IMR-90 (cell line): ENCODE data around the gene PLD6. TPM values are rescaled to one million over a fixed set of nuclear protein-coding genes. Genes with fewer than 3 reads are reported as not detected.

ENCODE experiments used
- ATAC-seq: fragments of 200-7000 bp; cut with Tn5 transposase; 2 replicates; pipeline ENCODE4 v1.9.1; 2020; ENCODE audit warnings: low read depth, mild to moderate bottlenecking, moderate library complexity
- BruUV-seq: library from RNA; stranded (reverse); fragments of 400-500 nt; replicated peaks from 2 replicates; lab custom pipeline; 2021; lab: Mats Ljungman, UMichigan
- CTCF ChIA-PET: fragments of 300-600 bp; formaldehyde crosslinking; extraction: SDS; loops from one replicate; lab custom pipeline; 2021; ENCODE audit warnings: antibody characterized with exemption; lab: Yijun Ruan, JAX
- POLR2A ChIA-PET: fragments of 300-600 bp; sonication (Branson Sonifier 250); formaldehyde crosslinking; loops from one replicate; lab custom pipeline; 2022; ENCODE audit warnings: antibody characterized with exemption; ENCODE audit not compliant: unreplicated experiment; lab: Charles Lee
- DNase-seq: peaks from one replicate; pipeline ENCODE4 v3.0.0; 2013
- H2AFZ ChIP-seq: replicated peaks from 2 replicates; pipeline ENCODE3; 2013; ENCODE audit warnings: low read length, mild to moderate bottlenecking; ENCODE audit not compliant: poor library complexity
- H2AK5ac ChIP-seq: 2 replicates; pipeline ENCODE4 v1.6.1; 2013; ENCODE audit warnings: low read depth, low read length, inconsistent platforms
- H2AK9ac ChIP-seq: replicated peaks from 2 replicates; pipeline ENCODE3; 2013; ENCODE audit warnings: mild to moderate bottlenecking, low read depth, low read length, moderate library complexity; ENCODE audit not compliant: poor library complexity
- H2BK120ac ChIP-seq: 2 replicates; pipeline ENCODE4 v1.6.1; 2013; ENCODE audit warnings: low read depth, low read length, inconsistent platforms
- H2BK15ac ChIP-seq: 3 replicates; pipeline ENCODE4 v1.6.1; 2013; ENCODE audit warnings: low read depth, low read length, inconsistent platforms
- H2BK20ac ChIP-seq: 2 replicates; pipeline ENCODE4 v1.6.1; 2013; ENCODE audit warnings: low read depth, mild to moderate bottlenecking, inconsistent platforms, low read length, moderate library complexity
- H2BK5ac ChIP-seq: 2 replicates; pipeline ENCODE4 v1.6.1; 2013; ENCODE audit warnings: mild to moderate bottlenecking, low read depth, low read length, inconsistent platforms; ENCODE audit not compliant: poor library complexity, severe bottlenecking
- H3K14ac ChIP-seq: replicated peaks from 2 replicates; pipeline ENCODE4 v1.6.1; 2013; ENCODE audit warnings: low read depth, low read length, inconsistent platforms
- H3K18ac ChIP-seq: 2 replicates; pipeline ENCODE4 v1.6.1; 2013; ENCODE audit warnings: low read depth, low read length, control low read depth
- H3K23ac ChIP-seq: 2 replicates; pipeline ENCODE4 v1.6.1; 2013; ENCODE audit warnings: low read depth, low read length, inconsistent platforms
- H3K27ac ChIP-seq: 2 replicates; pipeline ENCODE4 v1.5.1; 2013; ENCODE audit warnings: mild to moderate bottlenecking, control low read depth, low read length; ENCODE audit not compliant: insufficient read depth
- H3K27me3 ChIP-seq: 2 replicates; pipeline ENCODE4 v1.6.1; 2013; ENCODE audit warnings: low read length; ENCODE audit not compliant: control insufficient read depth, insufficient read depth
- H3K36me3 ChIP-seq: 2 replicates; pipeline ENCODE4 v1.6.1; 2013; ENCODE audit warnings: low read length, mixed read lengths; ENCODE audit not compliant: control insufficient read depth, insufficient read depth
- H3K4ac ChIP-seq: 2 replicates; pipeline ENCODE4 v1.6.1; 2013; ENCODE audit warnings: low read depth, low read length, inconsistent platforms
- H3K4me1 ChIP-seq: 2 replicates; pipeline ENCODE4 v1.6.1; 2013; ENCODE audit warnings: low read length, mixed read lengths; ENCODE audit not compliant: control insufficient read depth, insufficient read depth
- H3K4me2 ChIP-seq: 2 replicates; pipeline ENCODE4 v1.6.1; 2013; ENCODE audit warnings: low read depth, mild to moderate bottlenecking, control low read depth, low read length, moderate library complexity
- H3K4me3 ChIP-seq: 2 replicates; pipeline ENCODE4 v1.5.1; 2013; ENCODE audit warnings: low read depth, mild to moderate bottlenecking, control low read depth, low read length, moderate library complexity; ENCODE audit not compliant: insufficient read depth
- H3K56ac ChIP-seq: 2 replicates; pipeline ENCODE4 v1.6.1; 2013; ENCODE audit warnings: low read length, inconsistent platforms; ENCODE audit not compliant: insufficient read depth; ENCODE audit errors: extremely low read depth
- H3K79me1 ChIP-seq, 2 experiments: 2 replicates each; pipeline ENCODE4 v1.6.1; 2013; ENCODE audit warnings: low read length in 2 of 2, inconsistent platforms in 1 of 2, low read depth in 1 of 2
- H3K9ac ChIP-seq: 2 replicates; pipeline ENCODE4 v1.6.1; 2013; ENCODE audit warnings: low read depth, low read length, control low read depth
- H3K9me1 ChIP-seq: 2 replicates; pipeline ENCODE4 v1.6.1; 2013; ENCODE audit warnings: low read length, inconsistent platforms; ENCODE audit not compliant: insufficient read depth
- H3K9me3 ChIP-seq: 2 replicates; pipeline ENCODE4 v1.6.1; 2013; ENCODE audit warnings: low read length; ENCODE audit not compliant: control insufficient read depth, insufficient read depth
- H4K20me1 ChIP-seq: 2 replicates; pipeline ENCODE4 v1.6.1; 2013; ENCODE audit warnings: low read length, inconsistent platforms; ENCODE audit not compliant: insufficient read depth
- H4K5ac ChIP-seq: 2 replicates; pipeline ENCODE4 v1.6.1; 2013; ENCODE audit warnings: mild to moderate bottlenecking, low read depth, low read length, control low read depth
- H4K8ac ChIP-seq, 2 experiments: 2 replicates each; pipeline ENCODE4 v1.6.1; 2013; ENCODE audit warnings: low read depth in 2 of 2, low read length in 2 of 2, control low read depth in 1 of 2, inconsistent platforms in 1 of 2
- H4K91ac ChIP-seq: 2 replicates; pipeline ENCODE4 v1.6.1; 2013; ENCODE audit warnings: low read depth, low read length, inconsistent platforms; ENCODE audit not compliant: insufficient read depth
- BHLHE40 ChIP-seq: fragments of 150-350 bp; IDR thresholded peaks from 2 replicates; pipeline ENCODE4 v1.6.1; 2016; ENCODE audit warnings: mild to moderate bottlenecking, low read depth, low read length
- CEBPB ChIP-seq: IDR thresholded peaks from 2 replicates; pipeline ENCODE4 v1.6.1; 2012; ENCODE audit warnings: low read depth, low read length, improper control_type of control experiment
- CHD1 ChIP-seq: IDR thresholded peaks from 2 replicates; pipeline ENCODE4 v1.6.1; 2012; ENCODE audit warnings: low read depth, low read length, improper control_type of control experiment
- FOS ChIP-seq: fragments of 150-350 bp; IDR thresholded peaks from 2 replicates; pipeline ENCODE4 v1.6.1; 2016; ENCODE audit warnings: low read depth, low read length
- MAFK ChIP-seq: IDR thresholded peaks from 2 replicates; pipeline ENCODE4 v1.6.1; 2012; ENCODE audit warnings: low read depth, low read length, improper control_type of control experiment
- MAZ ChIP-seq: IDR thresholded peaks from 2 replicates; pipeline ENCODE4 v1.6.1; 2012; ENCODE audit warnings: low read depth, mild to moderate bottlenecking, low read length, improper control_type of control experiment, moderate library complexity, borderline replicate concordance
- MXI1 ChIP-seq: IDR thresholded peaks from 2 replicates; pipeline ENCODE4 v1.6.1; 2012; ENCODE audit warnings: low read depth, mild to moderate bottlenecking, low read length, moderate library complexity, borderline replicate concordance
- NFE2L2 ChIP-seq: fragments of 150-350 bp; IDR thresholded peaks from 2 replicates; pipeline ENCODE4 v1.6.1; 2016; ENCODE audit warnings: low read depth, mild to moderate bottlenecking, low read length
- POLR2A ChIP-seq: IDR thresholded peaks from 2 replicates; pipeline ENCODE4 v1.6.1; 2012; ENCODE audit warnings: mild to moderate bottlenecking, low read depth, low read length
- RAD21 ChIP-seq: IDR thresholded peaks from 2 replicates; pipeline ENCODE4 v1.6.1; 2012; ENCODE audit warnings: low read length, improper control_type of control experiment
- RCOR1 ChIP-seq: IDR thresholded peaks from 2 replicates; pipeline ENCODE4 v1.6.1; 2012; ENCODE audit warnings: mild to moderate bottlenecking, low read length, improper control_type of control experiment; ENCODE audit not compliant: insufficient replicate concordance
- RFX5 ChIP-seq: IDR thresholded peaks from 2 replicates; pipeline ENCODE4 v1.8.0; 2012; ENCODE audit warnings: low read depth, mild to moderate bottlenecking, low read length, moderate library complexity
- SMC3 ChIP-seq: fragments of 150-350 bp; IDR thresholded peaks from 2 replicates; pipeline ENCODE4 v1.6.1; 2016; ENCODE audit warnings: low read depth, mild to moderate bottlenecking, antibody characterized with exemption, low read length, moderate library complexity
- WGBS, 2 experiments: methylation state at CpG; one replicate each; pipeline versions ENCODE4 v1.1.5 to v1.1.7; 2013; ENCODE audit warnings: missing lambda C conversion rate in 2 of 2; ENCODE audit not compliant: insufficient read length in 1 of 2; ENCODE audit errors: extremely low coverage in 2 of 2; 5-methylcytosine and 5-hydroxymethylcytosine counted together
- dilution Hi-C: fragments of 300-500 bp; cut with HindIII; formaldehyde crosslinking; loops from one replicate; pipeline ENCODE4 v1.14.3; 2018; ENCODE audit warnings: low sequenced_read_pairs; ENCODE audit not compliant: unreplicated experiment
- in situ Hi-C: fragments of 300-500 bp; cut with MboI; formaldehyde crosslinking; loops from 3 replicates; pipeline ENCODE4 v1.14.3; 2019; ENCODE audit warnings: low sequenced_read_pairs, inconsistent platforms, mixed read lengths
- intact Hi-C: fragments of 100-400 bp; cut with micrococcal nuclease; formaldehyde crosslinking; loops from 2 replicates; pipeline ENCODE4 v1.10.0; 2022
- polyA plus RNA-seq, 3 experiments: library from polyadenylated mRNA; depleted of rRNA; stranded (reverse); fragments of >200 nt; gene quantifications; 2 replicates each; pipeline ENCODE4 v1.2.3, GENCODE V29; 2012; ENCODE audit warnings: low replicate concordance in 1 of 3
- total RNA-seq: library from RNA; depleted of rRNA; stranded (reverse); fragments of >200 nt; gene quantifications from 2 replicates; pipeline ENCODE4 v1.2.3, GENCODE V29; 2012
- TF ChIP-seq, protein P1 (sequence below): fragments of 150-350 bp; IDR thresholded peaks from 2 replicates; pipeline ENCODE4 v1.6.1; 2017; ENCODE audit warnings: mild to moderate bottlenecking, antibody characterized with exemption, low read length, low read depth
- TF ChIP-seq, protein P2 (sequence below): fragments of 150-350 bp; IDR thresholded peaks from 2 replicates; pipeline ENCODE4 v1.6.1; 2016; ENCODE audit warnings: low read depth, mild to moderate bottlenecking, low read length, moderate library complexity, borderline replicate concordance
- TF ChIP-seq, protein P3 (sequence below): conservative IDR thresholded peaks from 2 replicates; pipeline ENCODE4 v1.5.1; 2012; ENCODE audit warnings: mild to moderate bottlenecking, low read depth, low read length, improper control_type of control experiment

PLD6 gene
- total and polyA plus RNA-seq, 2 of the 4 experiments (the other 2 are of a cell fraction): 1.1 to 1.5 TPM

DNA sequence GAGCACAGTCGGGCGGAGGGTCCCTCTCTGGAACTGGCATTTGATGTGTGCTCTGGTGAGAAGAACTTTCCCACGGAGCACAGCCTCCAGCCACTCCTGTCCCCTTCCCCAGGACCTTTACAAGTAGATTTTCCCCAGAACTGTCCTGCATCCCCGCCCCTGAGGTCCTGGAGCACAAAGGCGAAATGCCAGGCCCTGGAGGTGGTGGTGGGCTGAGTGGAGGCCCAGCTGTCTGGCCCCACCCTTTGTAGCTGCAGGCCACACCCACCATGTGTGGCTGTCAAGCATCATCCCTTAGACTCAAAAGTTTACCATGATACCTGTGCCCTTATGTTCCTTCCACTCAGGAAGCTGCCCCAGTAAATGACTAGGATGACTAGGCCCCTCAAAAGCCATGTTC lies 37.7 kb downstream of the PLD6 start:
- Histone ChIP-seq H3K9me3 (no peaks in the 10 kb centered on the region), H3K9me1 (peaks cover 4% of the 10 kb centered on the region; the same call in 1 of the 2 replicates), H3K23ac (no peak overlapping the region), H3K79me1 (peaks cover 12 to 47% of the 10 kb centered on the region in 2 experiments), H4K5ac (no peak overlapping the region), H3K56ac (no peak overlapping the region), H4K20me1 (peaks cover 9% of the 10 kb centered on the region; the same call in 1 of the 2 replicates), H3K27me3 (no peaks in the 10 kb centered on the region), H2AK5ac (no peak overlapping the region), H3K18ac (no peak overlapping the region), H2BK15ac (no peak overlapping the region), H3K4me2 (no peak overlapping the region), H4K8ac (no peak overlapping the region), H3K36me3 (peaks cover 76% of the 10 kb centered on the region), H3K4me3 (no peak overlapping the region), H2BK20ac (no peak overlapping the region), H3K27ac (no peak overlapping the region), H4K91ac (no peak overlapping the region), H2AK9ac (no peak overlapping the region), H2BK5ac (no peak overlapping the region), H3K14ac (no peak overlapping the region), H3K9ac (no peak overlapping the region), H2AFZ (no peak overlapping the region), H3K4me1 (no peaks in the 10 kb centered on the region), H2BK120ac (no peak overlapping the region), H3K4ac (no peak overlapping the region)
- intact Hi-C loops: no loop called here
- ATAC-seq (no peak), DNase-seq (no peak)
- POLR2A ChIA-PET: no interaction called here
- no TSS peak for BruUV-seq
- TF ChIP-seq RFX5 (no peak), CHD1 (no peak), MAFK (no peak), RAD21 (no peak), NFE2L2 (no peak), CEBPB (no peak), RCOR1 (no peak), FOS (no peak), MXI1 (no peak), BHLHE40 (no peak), POLR2A (no peak), MAZ (no peak), SMC3 (no peak)
- TF ChIP-seq, protein P1, sequence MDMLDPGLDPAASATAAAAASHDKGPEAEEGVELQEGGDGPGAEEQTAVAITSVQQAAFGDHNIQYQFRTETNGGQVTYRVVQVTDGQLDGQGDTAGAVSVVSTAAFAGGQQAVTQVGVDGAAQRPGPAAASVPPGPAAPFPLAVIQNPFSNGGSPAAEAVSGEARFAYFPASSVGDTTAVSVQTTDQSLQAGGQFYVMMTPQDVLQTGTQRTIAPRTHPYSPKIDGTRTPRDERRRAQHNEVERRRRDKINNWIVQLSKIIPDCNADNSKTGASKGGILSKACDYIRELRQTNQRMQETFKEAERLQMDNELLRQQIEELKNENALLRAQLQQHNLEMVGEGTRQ: no peak
- TF ChIP-seq, protein P2, sequence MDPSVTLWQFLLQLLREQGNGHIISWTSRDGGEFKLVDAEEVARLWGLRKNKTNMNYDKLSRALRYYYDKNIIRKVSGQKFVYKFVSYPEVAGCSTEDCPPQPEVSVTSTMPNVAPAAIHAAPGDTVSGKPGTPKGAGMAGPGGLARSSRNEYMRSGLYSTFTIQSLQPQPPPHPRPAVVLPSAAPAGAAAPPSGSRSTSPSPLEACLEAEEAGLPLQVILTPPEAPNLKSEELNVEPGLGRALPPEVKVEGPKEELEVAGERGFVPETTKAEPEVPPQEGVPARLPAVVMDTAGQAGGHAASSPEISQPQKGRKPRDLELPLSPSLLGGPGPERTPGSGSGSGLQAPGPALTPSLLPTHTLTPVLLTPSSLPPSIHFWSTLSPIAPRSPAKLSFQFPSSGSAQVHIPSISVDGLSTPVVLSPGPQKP: no peak
- TF ChIP-seq, protein P3, sequence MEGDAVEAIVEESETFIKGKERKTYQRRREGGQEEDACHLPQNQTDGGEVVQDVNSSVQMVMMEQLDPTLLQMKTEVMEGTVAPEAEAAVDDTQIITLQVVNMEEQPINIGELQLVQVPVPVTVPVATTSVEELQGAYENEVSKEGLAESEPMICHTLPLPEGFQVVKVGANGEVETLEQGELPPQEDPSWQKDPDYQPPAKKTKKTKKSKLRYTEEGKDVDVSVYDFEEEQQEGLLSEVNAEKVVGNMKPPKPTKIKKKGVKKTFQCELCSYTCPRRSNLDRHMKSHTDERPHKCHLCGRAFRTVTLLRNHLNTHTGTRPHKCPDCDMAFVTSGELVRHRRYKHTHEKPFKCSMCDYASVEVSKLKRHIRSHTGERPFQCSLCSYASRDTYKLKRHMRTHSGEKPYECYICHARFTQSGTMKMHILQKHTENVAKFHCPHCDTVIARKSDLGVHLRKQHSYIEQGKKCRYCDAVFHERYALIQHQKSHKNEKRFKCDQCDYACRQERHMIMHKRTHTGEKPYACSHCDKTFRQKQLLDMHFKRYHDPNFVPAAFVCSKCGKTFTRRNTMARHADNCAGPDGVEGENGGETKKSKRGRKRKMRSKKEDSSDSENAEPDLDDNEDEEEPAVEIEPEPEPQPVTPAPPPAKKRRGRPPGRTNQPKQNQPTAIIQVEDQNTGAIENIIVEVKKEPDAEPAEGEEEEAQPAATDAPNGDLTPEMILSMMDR: no peak
- dilution Hi-C loops: no loop called here
- no CpG with 5 or more reads among the region's 5 CpGs for WGBS, 2 experiments
- in situ Hi-C loops: no loop called here
- CTCF ChIA-PET: no interaction called here
